HepG2 (cell line): ENCODE data around the gene POLR1G. TPM values are rescaled to one million over a fixed set of nuclear protein-coding genes. Genes with fewer than 3 reads are reported as not detected.

ENCODE experiments used
- ATF1 ChIP-seq: IDR thresholded peaks from 2 replicates; pipeline ENCODE4 v1.6.1; 2016; ENCODE audit warnings: mild to moderate bottlenecking, control low read depth
- CREB3 ChIP-seq: sonication (generic); formaldehyde crosslinking; IDR thresholded peaks from 2 replicates; pipeline ENCODE4 v1.5.0; 2020; ENCODE audit warnings: missing genetic modification reagents
- DMAP1 ChIP-seq: IDR thresholded peaks from 2 replicates; pipeline ENCODE4 v1.6.1; 2016
- FOSL2 ChIP-seq: sonication (generic); formaldehyde crosslinking; IDR thresholded peaks from 2 replicates; pipeline ENCODE4 v1.4.0; 2020; ENCODE audit warnings: missing genetic modification reagents
- HCFC1 ChIP-seq: fragments of 150-350 bp; IDR thresholded peaks from 2 replicates; pipeline ENCODE4 v1.6.1; 2014; ENCODE audit warnings: low read depth, low read length
- MED1 ChIP-seq: sonication (generic); formaldehyde crosslinking; IDR thresholded peaks from 2 replicates; pipeline ENCODE4 v1.4.0; 2020; ENCODE audit warnings: missing genetic modification reagents
- NFYC ChIP-seq: IDR thresholded peaks from 2 replicates; pipeline ENCODE4 v1.6.1; 2016; ENCODE audit warnings: missing genetic modification reagents, missing compliant biosample characterization
- NR2F6 ChIP-seq, 2 experiments: IDR thresholded peaks; 2 replicates each; pipeline ENCODE4 v1.6.1; 2016; ENCODE audit warnings: antibody characterized with exemption in 1 of 2, mild to moderate bottlenecking in 1 of 2
- SOX13 ChIP-seq, 3 experiments: fragments of 450-650 bp in 1 of 3; sonication (generic) in 1 of 3; formaldehyde crosslinking in 1 of 3; IDR thresholded peaks in 2 of 3; conservative IDR thresholded peaks in 1 of 3; 2 replicates each; pipeline versions ENCODE4 v1.5.0 to v1.6.1; 2016 to 2020; ENCODE audit warnings: antibody characterized with exemption in 1 of 3, mild to moderate bottlenecking in 1 of 3, missing compliant biosample characterization in 1 of 3, missing genetic modification reagents in 1 of 3, moderate library complexity in 1 of 3
- TFAP4 ChIP-seq: sonication (generic); IDR thresholded peaks from 2 replicates; pipeline ENCODE4 v1.6.1; 2016; ENCODE audit warnings: low read depth, borderline replicate concordance
- TIGD3 ChIP-seq: sonication (generic); formaldehyde crosslinking; IDR thresholded peaks from 2 replicates; pipeline ENCODE4 v1.5.1; 2020; ENCODE audit warnings: mild to moderate bottlenecking, missing genetic modification reagents, borderline replicate concordance
- YEATS2 ChIP-seq: sonication (generic); formaldehyde crosslinking; IDR thresholded peaks from 2 replicates; pipeline ENCODE4 v1.4.0; 2020; ENCODE audit warnings: missing genetic modification reagents, borderline replicate concordance
- ZFP62 ChIP-seq: sonication (generic); formaldehyde crosslinking; IDR thresholded peaks from 2 replicates; pipeline ENCODE4 v1.4.0; 2020; ENCODE audit warnings: missing genetic modification reagents
- ZNF124 ChIP-seq: sonication (generic); formaldehyde crosslinking; IDR thresholded peaks from 2 replicates; pipeline ENCODE4 v1.4.0; 2020; ENCODE audit warnings: missing genetic modification reagents
- ZNF30 ChIP-seq: sonication (generic); formaldehyde crosslinking; IDR thresholded peaks from 2 replicates; pipeline ENCODE4 v1.5.0; 2020; ENCODE audit warnings: mild to moderate bottlenecking, missing genetic modification reagents
- ZNF44 ChIP-seq: sonication (generic); formaldehyde crosslinking; IDR thresholded peaks from 2 replicates; pipeline ENCODE4 v1.5.1; 2020; ENCODE audit warnings: mild to moderate bottlenecking, missing genetic modification reagents
- ZNF441 ChIP-seq: sonication (generic); formaldehyde crosslinking; IDR thresholded peaks from 2 replicates; pipeline ENCODE4 v1.7.0; 2021; ENCODE audit warnings: missing genetic modification reagents, borderline replicate concordance
- ZNF552 ChIP-seq: sonication (generic); formaldehyde crosslinking; IDR thresholded peaks from 2 replicates; pipeline ENCODE4 v1.9.0; 2022; ENCODE audit warnings: missing genetic modification reagents, mild to moderate bottlenecking, borderline replicate concordance
- ZNF563 ChIP-seq: sonication (generic); formaldehyde crosslinking; IDR thresholded peaks from 2 replicates; pipeline ENCODE4 v1.8.0; 2022; ENCODE audit warnings: mild to moderate bottlenecking, moderate library complexity, missing genetic modification reagents
- ZNF567 ChIP-seq: sonication (generic); formaldehyde crosslinking; IDR thresholded peaks from 2 replicates; pipeline ENCODE4 v1.8.1; 2023; ENCODE audit warnings: mild to moderate bottlenecking, missing genetic modification reagents, borderline replicate concordance
- ZNF792 ChIP-seq: IDR thresholded peaks from 2 replicates; pipeline ENCODE4 v1.6.1; 2016
- polyA plus RNA-seq, 8 experiments: library from polyadenylated mRNA; depleted of rRNA in 3 of 8; stranded (reverse) in 7 of 8; unstranded in 1 of 8; fragments of >200 nt; fragmentation: Illumina TruSeq in 4 of 8; extraction: Trizol in 4 of 8; gene quantifications; 2 replicates each; pipeline versions ENCODE4 v1.2.1 to v1.2.3, GENCODE V29; 2011 to 2016; ENCODE audit warnings: low read depth in 4 of 8, missing spikeins in 1 of 8, mixed read lengths in 1 of 8; ENCODE audit not compliant: insufficient read depth in 1 of 8
- total RNA-seq, 5 experiments: library from RNA; depleted of rRNA; stranded (reverse); fragments of >200 nt; fragmentation: Illumina TruSeq; extraction: Trizol; gene quantifications; 2 replicates each; pipeline ENCODE4 v1.2.3, GENCODE V29; 2016; ENCODE audit warnings: low read depth in 1 of 5
- TF ChIP-seq, protein P1 (sequence below): sonication (generic); formaldehyde crosslinking; IDR thresholded peaks from 2 replicates; pipeline ENCODE4 v1.4.0; 2020; ENCODE audit warnings: missing genetic modification reagents
- TF ChIP-seq, protein P2 (sequence below): IDR thresholded peaks from 2 replicates; pipeline ENCODE4 v1.6.1; 2016; ENCODE audit warnings: mild to moderate bottlenecking, missing biosample characterization, missing genetic modification reagents

The POLR1G gene
- total and polyA plus RNA-seq, 2 of the 13 experiments (the other 11 are each of a cell fraction or from before 2014, with no cell fraction given), result 3.5 to 20.8 TPM

DNA sequence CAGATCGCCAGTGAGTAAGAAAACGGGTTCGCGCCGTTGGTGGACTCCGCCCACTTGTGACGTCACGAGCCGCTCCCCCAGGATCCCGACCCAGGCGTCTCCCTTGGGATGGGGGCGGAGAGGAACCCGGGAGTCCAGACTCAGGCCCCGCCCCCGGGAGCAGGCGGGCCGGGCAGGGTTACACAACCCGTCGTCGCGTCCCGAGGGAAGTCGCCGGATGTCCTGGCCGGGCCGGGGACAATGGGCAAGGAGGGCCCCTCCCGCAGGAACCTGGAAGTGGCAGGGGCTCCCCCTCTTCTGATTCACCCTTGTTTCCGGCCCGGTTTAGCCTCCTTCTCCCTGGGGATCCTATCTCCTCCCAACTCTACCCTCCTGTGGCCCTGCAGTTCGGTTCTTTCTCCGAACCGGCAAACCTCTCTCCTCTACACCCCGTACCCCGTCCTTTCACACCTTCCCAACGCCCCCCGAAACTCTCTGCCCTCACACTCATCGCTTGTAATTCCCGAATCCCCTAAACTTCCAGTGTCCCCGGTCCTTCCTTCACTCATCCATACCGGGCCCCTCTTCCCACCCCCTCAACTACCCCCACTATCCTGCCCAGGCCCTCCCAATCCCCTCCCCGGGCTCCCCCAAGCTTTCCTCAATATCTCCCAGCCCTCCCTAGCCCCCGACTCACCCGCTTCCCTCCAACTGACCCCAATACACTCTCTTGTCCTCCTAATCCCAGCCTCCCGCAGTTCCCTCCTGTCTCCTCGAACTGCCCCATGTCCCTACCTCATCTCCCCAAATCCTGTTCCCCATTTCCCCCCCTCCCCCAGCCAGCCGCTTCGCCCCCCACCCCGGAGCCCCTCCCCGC is 37.2 kb downstream of the POLR1G start (continued):
- TF ChIP-seq TFAP4 (peak; percentile 67; the same call in 1 of the 2 replicates), ZFP62 (CRISPR knock-in tag) (no peak), ZNF563 (CRISPR knock-in tag) (0 out of 2 replicates have a peak, but pooled peaks have one; percentile 36), ZNF30 (CRISPR knock-in tag) (no peak), NR2F6 (IDR thresholded peaks at IDR 0.05) (no peak; the same call in 1 of the 2 replicates), NR2F6 (CRISPR knock-in tag; IDR thresholded peaks at IDR 0.05) (peak; percentile 66; the same call in 1 of the 2 replicates), DMAP1 (CRISPR knock-in tag) (peak; percentile 36; the same call in 1 of the 2 replicates), ZNF441 (CRISPR knock-in tag) (no peak), HCFC1 (no peak), YEATS2 (CRISPR knock-in tag) (peak; percentile 42; the same call in 1 of the 2 replicates), ZNF44 (no peak), SOX13 (IDR thresholded peaks at IDR 0.05) (peak; percentile 65; the same call in 1 of the 2 replicates), SOX13 (CRISPR knock-in tag; conservative IDR thresholded peaks at IDR 0.05 in 1 of 2, IDR thresholded peaks at IDR 0.05 in 1 of 2) (peak in 1 of 2 experiments; percentile 91; a peak in 2 of 4 replicates), NFYC (0 out of 2 replicates have a peak, but pooled peaks have one; percentile 21), ZNF792 (CRISPR knock-in tag) (peak; percentile 68; the same call in 1 of the 2 replicates), TIGD3 (CRISPR knock-in tag) (no peak), MED1 (CRISPR knock-in tag) (peak; percentile 59; the same call in 1 of the 2 replicates), ZNF124 (CRISPR knock-in tag) (0 out of 2 replicates have a peak, but pooled peaks have one; percentile 37), ZNF567 (no peak), CREB3 (CRISPR knock-in tag) (no peak), ATF1 (CRISPR knock-in tag) (peak; percentile 82; the same call in 1 of the 2 replicates), ZNF552 (0 out of 2 replicates have a peak, but pooled peaks have one; percentile 27), FOSL2 (peak; percentile 81)
- TF ChIP-seq, protein P1, sequence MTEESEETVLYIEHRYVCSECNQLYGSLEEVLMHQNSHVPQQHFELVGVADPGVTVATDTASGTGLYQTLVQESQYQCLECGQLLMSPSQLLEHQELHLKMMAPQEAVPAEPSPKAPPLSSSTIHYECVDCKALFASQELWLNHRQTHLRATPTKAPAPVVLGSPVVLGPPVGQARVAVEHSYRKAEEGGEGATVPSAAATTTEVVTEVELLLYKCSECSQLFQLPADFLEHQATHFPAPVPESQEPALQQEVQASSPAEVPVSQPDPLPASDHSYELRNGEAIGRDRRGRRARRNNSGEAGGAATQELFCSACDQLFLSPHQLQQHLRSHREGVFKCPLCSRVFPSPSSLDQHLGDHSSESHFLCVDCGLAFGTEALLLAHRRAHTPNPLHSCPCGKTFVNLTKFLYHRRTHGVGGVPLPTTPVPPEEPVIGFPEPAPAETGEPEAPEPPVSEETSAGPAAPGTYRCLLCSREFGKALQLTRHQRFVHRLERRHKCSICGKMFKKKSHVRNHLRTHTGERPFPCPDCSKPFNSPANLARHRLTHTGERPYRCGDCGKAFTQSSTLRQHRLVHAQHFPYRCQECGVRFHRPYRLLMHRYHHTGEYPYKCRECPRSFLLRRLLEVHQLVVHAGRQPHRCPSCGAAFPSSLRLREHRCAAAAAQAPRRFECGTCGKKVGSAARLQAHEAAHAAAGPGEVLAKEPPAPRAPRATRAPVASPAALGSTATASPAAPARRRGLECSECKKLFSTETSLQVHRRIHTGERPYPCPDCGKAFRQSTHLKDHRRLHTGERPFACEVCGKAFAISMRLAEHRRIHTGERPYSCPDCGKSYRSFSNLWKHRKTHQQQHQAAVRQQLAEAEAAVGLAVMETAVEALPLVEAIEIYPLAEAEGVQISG (CRISPR knock-in tag), result peak; percentile 75
- TF ChIP-seq, protein P2, sequence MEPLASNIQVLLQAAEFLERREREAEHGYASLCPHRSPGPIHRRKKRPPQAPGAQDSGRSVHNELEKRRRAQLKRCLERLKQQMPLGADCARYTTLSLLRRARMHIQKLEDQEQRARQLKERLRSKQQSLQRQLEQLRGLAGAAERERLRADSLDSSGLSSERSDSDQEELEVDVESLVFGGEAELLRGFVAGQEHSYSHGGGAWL (CRISPR knock-in tag), result no peak; the same call in 1 of the 2 replicates
